PC-9 (cell line): Measurements from ENCODE around the gene FOSB. TPM values are rescaled to one million over a fixed set of nuclear protein-coding genes. Genes with fewer than 3 reads are reported as not detected.
"Not testable (repeated sequence)": the region's sequence is repeated elsewhere in the genome, so short reads cannot be mapped to it uniquely, and the experiment has no call there.

Source experiments
- BruUV-seq: library from RNA; stranded (reverse); fragments of 400-500 nt; replicated peaks from 2 replicates; lab custom pipeline; 2021; lab: Mats Ljungman, UMichigan
- CTCF ChIA-PET: fragments of 300-600 bp; sonication (Branson Sonifier 250); formaldehyde crosslinking; loops from one replicate; lab custom pipeline; 2022; ENCODE audit warnings: antibody characterized with exemption; lab: Charles Lee
- POLR2A ChIA-PET: fragments of 300-600 bp; sonication (Branson Sonifier 250); formaldehyde crosslinking; loops from one replicate; lab custom pipeline; 2022; ENCODE audit warnings: antibody characterized with exemption; ENCODE audit not compliant: unreplicated experiment; lab: Charles Lee
- DNase-seq, 2 experiments: peaks; one replicate each; pipeline versions ENCODE4 v3.0.0 to v3.0.0-alpha.2; 2015 to 2022; ENCODE audit warnings: mixed read lengths in 1 of 2
- H2AFZ ChIP-seq: fragments of 200-600 bp; sonication (generic); 2 replicates; pipeline ENCODE4 v1.8.1; 2017; ENCODE audit warnings: antibody characterized with exemption
- H3F3A ChIP-seq: fragments of 200-600 bp; sonication (generic); 2 replicates; pipeline ENCODE4 v1.8.1; 2017; ENCODE audit warnings: antibody characterized with exemption, mild to moderate bottlenecking, low read depth; ENCODE audit not compliant: insufficient read depth
- H3K27ac ChIP-seq: fragments of 200-600 bp; sonication (generic); 2 replicates; pipeline ENCODE4 v1.6.1; 2016; ENCODE audit warnings: mixed run types
- H3K27me3 ChIP-seq: fragments of 200-600 bp; sonication (generic); 2 replicates; pipeline ENCODE4 v1.6.1; 2016; ENCODE audit warnings: low read depth, mixed run types; ENCODE audit not compliant: insufficient read depth
- H3K36me3 ChIP-seq: fragments of 200-600 bp; sonication (generic); 2 replicates; pipeline ENCODE4 v1.6.1; 2016; ENCODE audit warnings: low read depth, mixed run types
- H3K4me1 ChIP-seq: fragments of 200-600 bp; sonication (generic); replicated peaks from 2 replicates; pipeline ENCODE4 v1.6.1; 2016; ENCODE audit warnings: mixed run types; ENCODE audit not compliant: insufficient read depth
- H3K4me2 ChIP-seq: fragments of 200-600 bp; sonication (generic); 2 replicates; pipeline ENCODE4 v1.6.1; 2017; ENCODE audit warnings: mixed run types
- H3K4me3 ChIP-seq: fragments of 200-600 bp; sonication (generic); 2 replicates; pipeline ENCODE4 v1.6.1; 2016; ENCODE audit warnings: mixed run types
- H3K79me2 ChIP-seq: fragments of 200-600 bp; sonication (generic); 2 replicates; pipeline ENCODE4 v1.6.1; 2017; ENCODE audit warnings: low read depth, mixed run types
- H3K9me2 ChIP-seq: fragments of 200-600 bp; sonication (generic); 2 replicates; pipeline ENCODE4 v1.8.1; 2017; ENCODE audit warnings: mild to moderate bottlenecking; ENCODE audit not compliant: insufficient read depth
- H3K9me3 ChIP-seq: fragments of 200-600 bp; sonication (generic); 2 replicates; pipeline ENCODE4 v1.8.1; 2016; ENCODE audit warnings: low read depth; ENCODE audit not compliant: insufficient read depth
- H4K20me1 ChIP-seq: fragments of 200-600 bp; sonication (generic); 2 replicates; pipeline ENCODE4 v1.8.1; 2017; ENCODE audit not compliant: insufficient read depth
- EZH2 ChIP-seq: fragments of 200-600 bp; sonication (generic); IDR thresholded peaks from 2 replicates; pipeline ENCODE4 v1.8.0; 2017; ENCODE audit warnings: antibody characterized with exemption, low read depth
- intact Hi-C: fragments of 100-400 bp; cut with micrococcal nuclease; formaldehyde crosslinking; loops from one replicate; pipeline ENCODE4 v1.10.0; 2022; ENCODE audit not compliant: unreplicated experiment
- total RNA-seq: library from RNA; stranded (reverse); gene quantifications from 2 replicates; pipeline ENCODE4 v1.2.3, GENCODE V29; 2021
- TF ChIP-seq, protein P1 (sequence below): fragments of 200-600 bp; sonication (generic); conservative IDR thresholded peaks from 2 replicates; pipeline ENCODE4 v1.6.1; 2017; ENCODE audit warnings: mixed run types, antibody characterized with exemption, mild to moderate bottlenecking, moderate library complexity

The FOSB gene
- total RNA-seq, 1 experiment from 2014 or later = 7.9 TPM

DNA sequence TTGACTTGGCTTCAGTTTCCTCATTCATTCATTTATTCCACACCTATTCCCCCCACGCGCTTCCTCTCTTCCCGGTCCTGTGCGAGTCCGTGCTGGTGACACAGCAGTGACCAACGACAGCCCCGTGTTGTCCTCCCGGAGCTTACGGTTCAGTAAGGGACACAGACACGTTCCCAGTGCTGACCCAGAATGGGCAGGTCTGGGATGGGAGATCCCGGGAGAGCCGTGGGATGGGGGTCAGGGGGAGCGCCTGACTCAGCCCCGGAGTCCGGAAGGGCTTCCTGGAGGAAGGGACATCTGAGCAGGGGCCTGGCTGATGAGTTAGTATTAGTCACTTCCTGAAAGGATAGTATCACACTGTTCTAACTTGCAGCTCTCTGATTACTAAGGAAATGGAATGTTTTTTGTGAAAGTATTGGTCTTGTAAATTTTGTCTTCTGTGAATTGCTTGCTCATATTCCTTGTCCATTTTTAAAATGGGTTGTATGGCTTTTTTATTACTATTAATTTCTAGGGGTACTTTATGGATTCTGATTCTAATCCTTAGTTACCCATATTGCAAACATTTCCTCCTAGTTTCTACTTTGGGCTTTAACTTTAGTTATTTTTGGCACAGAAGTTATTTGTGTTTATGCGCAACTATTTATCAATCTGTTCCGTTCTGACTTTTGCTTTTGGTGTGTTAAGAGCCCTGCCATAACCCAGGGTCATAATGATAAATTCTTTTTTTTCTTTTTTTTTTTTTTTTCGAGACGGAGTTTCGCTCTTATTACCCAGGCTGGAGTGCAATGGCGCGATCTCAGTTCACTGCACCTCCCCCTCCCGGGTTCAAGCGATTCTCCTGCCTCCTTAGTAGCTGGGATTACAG is 43.4 kb upstream of the FOSB start:
- Histone ChIP-seq H3K27ac (peak overlapping the region; percentile 99), H3F3A (peaks cover 54% of the 10 kb centered on the region), H3K4me3 (peak overlapping the region; percentile 77), H3K4me1 (peaks cover 43% of the 10 kb centered on the region), H3K9me3 (no peaks in the 10 kb centered on the region), H3K4me2 (peak overlapping the region; percentile 92), H4K20me1 (no peaks in the 10 kb centered on the region), H2AFZ (peak overlapping the region; percentile 66), H3K36me3 (peaks cover 5% of the 10 kb centered on the region; the same call in 1 of the 2 replicates), H3K9me2 (no peaks in the 10 kb centered on the region), H3K27me3 (no peaks in the 10 kb centered on the region), H3K79me2 (peaks cover 24% of the 10 kb centered on the region)
- intact Hi-C loops = loop anchor here (5.0 kb wide), 1 partner anchor 343 kb away; the partner anchor contains the start of gene SIX5
- peak; percentile 81 to 99 for DNase-seq
- TF ChIP-seq, protein P1, sequence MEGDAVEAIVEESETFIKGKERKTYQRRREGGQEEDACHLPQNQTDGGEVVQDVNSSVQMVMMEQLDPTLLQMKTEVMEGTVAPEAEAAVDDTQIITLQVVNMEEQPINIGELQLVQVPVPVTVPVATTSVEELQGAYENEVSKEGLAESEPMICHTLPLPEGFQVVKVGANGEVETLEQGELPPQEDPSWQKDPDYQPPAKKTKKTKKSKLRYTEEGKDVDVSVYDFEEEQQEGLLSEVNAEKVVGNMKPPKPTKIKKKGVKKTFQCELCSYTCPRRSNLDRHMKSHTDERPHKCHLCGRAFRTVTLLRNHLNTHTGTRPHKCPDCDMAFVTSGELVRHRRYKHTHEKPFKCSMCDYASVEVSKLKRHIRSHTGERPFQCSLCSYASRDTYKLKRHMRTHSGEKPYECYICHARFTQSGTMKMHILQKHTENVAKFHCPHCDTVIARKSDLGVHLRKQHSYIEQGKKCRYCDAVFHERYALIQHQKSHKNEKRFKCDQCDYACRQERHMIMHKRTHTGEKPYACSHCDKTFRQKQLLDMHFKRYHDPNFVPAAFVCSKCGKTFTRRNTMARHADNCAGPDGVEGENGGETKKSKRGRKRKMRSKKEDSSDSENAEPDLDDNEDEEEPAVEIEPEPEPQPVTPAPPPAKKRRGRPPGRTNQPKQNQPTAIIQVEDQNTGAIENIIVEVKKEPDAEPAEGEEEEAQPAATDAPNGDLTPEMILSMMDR = no peak
- TF ChIP-seq EZH2 = no peak
- no TSS peak for BruUV-seq
- POLR2A ChIA-PET = interaction anchor here (0.7 kb wide), 2 partner anchors 21 to 213 kb away, joined by 4 to 8 read pairs; no protein-coding TSS in a partner anchor
- CTCF ChIA-PET = no interaction called here

DNA sequence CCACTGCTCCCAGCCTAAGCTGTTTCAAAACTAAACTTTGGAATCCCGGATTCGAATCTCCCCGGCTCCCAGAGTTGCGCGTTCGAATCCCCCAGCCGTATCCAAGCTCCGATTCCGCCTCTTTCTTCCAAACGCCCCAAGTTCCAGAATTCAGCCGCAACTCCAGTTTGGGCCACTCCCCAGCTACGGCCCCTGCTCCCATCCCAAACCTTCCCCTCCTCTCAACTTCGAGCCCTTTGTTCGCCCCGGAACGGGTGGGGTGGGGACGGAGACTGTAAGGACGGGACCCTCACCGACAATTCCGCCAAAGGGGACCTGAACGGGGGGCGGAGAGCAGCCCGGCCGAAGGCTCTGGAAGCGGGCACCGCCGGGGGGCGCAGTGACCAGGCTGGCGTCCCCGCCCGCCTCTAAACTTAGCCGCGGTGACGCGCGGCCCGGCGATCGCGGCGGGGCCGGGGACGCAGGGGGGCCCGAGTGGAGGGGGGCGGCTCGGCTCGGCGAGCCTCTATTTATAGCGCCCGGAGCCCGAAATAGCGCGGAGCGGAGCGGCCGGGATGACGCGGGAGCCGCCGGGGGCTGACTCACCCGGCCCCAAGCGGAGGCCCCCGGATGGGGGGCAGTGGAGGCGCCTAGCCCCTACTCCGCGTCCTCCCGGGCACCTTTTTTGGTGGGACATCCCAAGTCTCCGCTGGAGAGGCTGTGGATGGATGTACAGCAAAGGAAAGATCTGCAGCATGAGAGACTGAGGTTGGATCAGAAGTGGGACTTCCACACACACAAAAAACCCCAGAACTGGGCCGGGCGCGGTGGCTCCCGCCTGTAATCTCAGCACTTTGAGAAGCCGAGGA is 39.2 kb upstream of the FOSB start:
- no peaks in the 10 kb centered on the region for H4K20me1 ChIP-seq
- ChIA-PET CTCF (interaction anchor here (0.5 to 1.1 kb wide), 5 partner anchors 11 to 279 kb away, joined by 4 to 11 read pairs (median 6); no protein-coding TSS in a partner anchor), POLR2A (interaction anchor here (0.7 kb wide), 1 partner anchor 250 kb away, joined by 3 read pairs; no protein-coding TSS in a partner anchor)
- H3K4me1 ChIP-seq = peaks cover 31% of the 10 kb centered on the region
- H3K9me3 ChIP-seq = no peaks in the 10 kb centered on the region
- H3K4me3 ChIP-seq = peak overlapping the region; percentile 84
- no peak overlapping the region for H3K27ac ChIP-seq
- no peaks in the 10 kb centered on the region for H3K9me2 ChIP-seq
- H3K36me3 ChIP-seq = no peaks in the 10 kb centered on the region
- no peaks in the 10 kb centered on the region for H3K79me2 ChIP-seq
- TF ChIP-seq, protein P1 = no peak; the same call in 1 of the 2 replicates
- no peak for TF ChIP-seq EZH2
- no peak for DNase-seq
- intact Hi-C loops = no loop called here
- peak overlapping the region; percentile 93 for H2AFZ ChIP-seq
- peaks cover 64% of the 10 kb centered on the region for H3F3A ChIP-seq
- H3K4me2 ChIP-seq = peak overlapping the region; percentile 93
- no TSS peak for BruUV-seq
- no peaks in the 10 kb centered on the region for H3K27me3 ChIP-seq

DNA sequence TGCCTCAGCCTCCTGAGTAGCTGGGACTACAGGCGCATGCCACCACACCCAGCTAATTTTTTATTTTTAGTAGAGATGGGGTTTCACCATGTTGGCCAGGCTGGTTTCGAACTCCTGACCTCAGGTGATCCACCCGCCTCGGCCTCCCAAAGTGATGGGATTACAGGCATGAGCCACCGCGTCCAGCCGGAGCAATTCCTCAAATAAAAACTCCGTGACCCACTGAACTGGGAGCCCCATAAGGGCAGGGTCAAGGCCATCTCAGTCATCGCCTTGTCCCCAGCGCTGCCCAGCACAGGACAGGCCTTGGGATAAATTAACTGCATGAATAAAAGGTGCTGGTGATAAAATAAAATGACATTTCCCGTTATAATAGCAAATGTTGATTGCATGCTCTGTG is 37.9 kb upstream of the FOSB start:
- CTCF ChIA-PET, BruUV-seq: not testable (repeated sequence)

DNA sequence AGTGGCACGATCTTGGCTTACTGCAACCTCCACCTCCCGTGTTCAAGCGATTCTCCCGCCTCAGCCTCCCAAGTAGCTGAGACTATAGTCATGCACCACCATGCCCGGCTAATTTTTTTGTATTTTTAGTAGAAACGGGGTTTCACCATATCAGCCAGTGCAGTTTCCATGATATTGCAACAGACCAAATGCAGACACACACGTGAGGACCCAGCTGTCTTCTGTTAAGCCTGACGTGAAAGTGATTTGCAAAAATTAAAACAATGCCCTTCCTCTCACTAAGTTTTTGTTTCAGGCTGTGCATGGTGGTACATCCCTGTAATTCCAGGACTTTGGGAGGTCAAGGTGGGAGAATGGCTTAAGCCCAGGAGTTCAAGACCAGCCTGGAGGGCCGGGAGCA is 36.8 kb upstream of the FOSB start:
- ChIA-PET POLR2A (interaction anchor here (0.7 kb wide), 1 partner anchor 39 kb away, joined by 3 read pairs; no protein-coding TSS in a partner anchor), CTCF (interaction anchor here (0.5 to 0.7 kb wide), 2 partner anchors 46 to 261 kb away, joined by 4 to 6 read pairs; partner anchors contain the start of gene SNRPD2)
- H3K4me3 ChIP-seq, H3K9me3 ChIP-seq, H3K27me3 ChIP-seq, H3K9me2 ChIP-seq, BruUV-seq, H2AFZ ChIP-seq, intact Hi-C loops, H3K27ac ChIP-seq, H3K4me2 ChIP-seq, H3K36me3 ChIP-seq, H3K79me2 ChIP-seq, H4K20me1 ChIP-seq, DNase-seq: not testable (repeated sequence)
- peaks cover 11% of the 10 kb centered on the region for H3K4me1 ChIP-seq
- peaks cover 53% of the 10 kb centered on the region for H3F3A ChIP-seq

More for the DNA sequence above, 37.9 kb upstream of the FOSB start:
- H3K4me1 ChIP-seq = peaks cover 22% of the 10 kb centered on the region
- H3K9me3 ChIP-seq, H3K9me2 ChIP-seq, H3K79me2 ChIP-seq, H3K36me3 ChIP-seq, H3K27me3 ChIP-seq, DNase-seq, H3K4me3 ChIP-seq, H2AFZ ChIP-seq, H3K4me2 ChIP-seq, H4K20me1 ChIP-seq, H3K27ac ChIP-seq, intact Hi-C loops: not testable (repeated sequence)
- POLR2A ChIA-PET = interaction anchor here (0.7 kb wide), 1 partner anchor 25 kb away, joined by 6 read pairs; the partner anchor contains the start of gene PPP1R13L
- H3F3A ChIP-seq = peaks cover 53% of the 10 kb centered on the region

DNA sequence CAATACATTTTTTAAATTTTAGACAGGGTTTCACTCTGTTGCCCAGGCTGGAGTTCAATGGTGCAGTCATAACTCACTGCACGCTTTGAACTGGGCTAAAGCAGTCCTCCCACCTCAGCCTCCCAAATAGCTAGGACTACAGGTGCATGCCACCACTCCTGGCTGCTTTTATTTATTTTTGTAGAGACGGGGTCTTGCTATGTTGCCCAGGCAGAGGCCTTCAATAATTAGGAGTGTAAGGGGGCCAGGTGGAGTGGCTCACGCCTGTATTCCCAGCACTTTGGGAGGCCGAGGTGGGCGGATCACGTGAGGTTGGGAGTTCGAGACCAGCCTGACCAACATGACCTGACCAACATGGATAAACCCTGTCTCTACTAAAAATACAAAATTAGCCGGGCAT is 35.3 kb upstream of the FOSB start:
- H3K9me3 ChIP-seq, H4K20me1 ChIP-seq, H3K27ac ChIP-seq, BruUV-seq, intact Hi-C loops, H3K4me2 ChIP-seq, H3K4me3 ChIP-seq, DNase-seq, H3K9me2 ChIP-seq, H3K79me2 ChIP-seq, H3K27me3 ChIP-seq, H3K4me1 ChIP-seq, H2AFZ ChIP-seq, CTCF ChIA-PET, H3K36me3 ChIP-seq: not testable (repeated sequence)
- POLR2A ChIA-PET = interaction anchor here (0.7 kb wide), 1 partner anchor 209 kb away, joined by 5 read pairs; no protein-coding TSS in a partner anchor
- peaks cover 40% of the 10 kb centered on the region for H3F3A ChIP-seq
